ENCODE data around the gene PPP1R3G.

DNA sequence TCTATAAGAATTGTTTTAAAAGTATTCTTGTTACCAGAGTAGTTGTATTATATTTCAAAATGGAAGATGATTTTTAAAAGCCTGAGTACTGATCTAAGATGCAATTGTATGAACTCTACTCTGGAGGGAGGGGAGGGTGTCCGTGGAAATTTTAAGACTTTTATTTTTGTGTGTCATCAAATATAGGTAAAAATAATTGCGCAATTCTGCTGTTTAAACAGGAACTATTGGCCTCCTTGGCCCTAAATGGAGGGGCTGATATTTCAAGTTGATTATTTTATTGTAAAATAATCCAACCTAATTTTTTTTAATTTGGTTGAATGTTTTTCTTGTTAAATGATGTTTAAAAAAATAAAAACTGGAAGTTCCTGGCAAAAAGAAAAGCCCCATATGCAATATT lies 43.2 kb upstream of the PPP1R3G start:
- TF ChIP-seq, protein P1, sequence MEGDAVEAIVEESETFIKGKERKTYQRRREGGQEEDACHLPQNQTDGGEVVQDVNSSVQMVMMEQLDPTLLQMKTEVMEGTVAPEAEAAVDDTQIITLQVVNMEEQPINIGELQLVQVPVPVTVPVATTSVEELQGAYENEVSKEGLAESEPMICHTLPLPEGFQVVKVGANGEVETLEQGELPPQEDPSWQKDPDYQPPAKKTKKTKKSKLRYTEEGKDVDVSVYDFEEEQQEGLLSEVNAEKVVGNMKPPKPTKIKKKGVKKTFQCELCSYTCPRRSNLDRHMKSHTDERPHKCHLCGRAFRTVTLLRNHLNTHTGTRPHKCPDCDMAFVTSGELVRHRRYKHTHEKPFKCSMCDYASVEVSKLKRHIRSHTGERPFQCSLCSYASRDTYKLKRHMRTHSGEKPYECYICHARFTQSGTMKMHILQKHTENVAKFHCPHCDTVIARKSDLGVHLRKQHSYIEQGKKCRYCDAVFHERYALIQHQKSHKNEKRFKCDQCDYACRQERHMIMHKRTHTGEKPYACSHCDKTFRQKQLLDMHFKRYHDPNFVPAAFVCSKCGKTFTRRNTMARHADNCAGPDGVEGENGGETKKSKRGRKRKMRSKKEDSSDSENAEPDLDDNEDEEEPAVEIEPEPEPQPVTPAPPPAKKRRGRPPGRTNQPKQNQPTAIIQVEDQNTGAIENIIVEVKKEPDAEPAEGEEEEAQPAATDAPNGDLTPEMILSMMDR (IDR thresholded peaks at IDR 0.05) = no peak
- no peak for TF ChIP-seq POLR2A (IDR thresholded peaks at IDR 0.05)

All from vagina (tissue), 2 donors.